ENCODE results near the gene LRSAM1. TPM values are rescaled to one million over a fixed set of nuclear protein-coding genes. Genes with fewer than 3 reads are reported as not detected.

The LRSAM1 gene
- total RNA-seq, 1 donor from 2014 or later = 20.6 TPM

- Mint-ChIP-seq H3K27ac (peak overlapping the region; percentile 98), H3K9me3 (no peaks in the 10 kb centered on the region), H3K27me3 (peaks cover 3% of the 10 kb centered on the region), H3K4me3 (peak overlapping the region; percentile 96), H3K4me1 (ENCODE audit: unreplicated experiment) (peaks cover 30% of the 10 kb centered on the region), H3K36me3 (peaks cover 68% of the 10 kb centered on the region)
- TF ChIP-seq, protein P1, sequence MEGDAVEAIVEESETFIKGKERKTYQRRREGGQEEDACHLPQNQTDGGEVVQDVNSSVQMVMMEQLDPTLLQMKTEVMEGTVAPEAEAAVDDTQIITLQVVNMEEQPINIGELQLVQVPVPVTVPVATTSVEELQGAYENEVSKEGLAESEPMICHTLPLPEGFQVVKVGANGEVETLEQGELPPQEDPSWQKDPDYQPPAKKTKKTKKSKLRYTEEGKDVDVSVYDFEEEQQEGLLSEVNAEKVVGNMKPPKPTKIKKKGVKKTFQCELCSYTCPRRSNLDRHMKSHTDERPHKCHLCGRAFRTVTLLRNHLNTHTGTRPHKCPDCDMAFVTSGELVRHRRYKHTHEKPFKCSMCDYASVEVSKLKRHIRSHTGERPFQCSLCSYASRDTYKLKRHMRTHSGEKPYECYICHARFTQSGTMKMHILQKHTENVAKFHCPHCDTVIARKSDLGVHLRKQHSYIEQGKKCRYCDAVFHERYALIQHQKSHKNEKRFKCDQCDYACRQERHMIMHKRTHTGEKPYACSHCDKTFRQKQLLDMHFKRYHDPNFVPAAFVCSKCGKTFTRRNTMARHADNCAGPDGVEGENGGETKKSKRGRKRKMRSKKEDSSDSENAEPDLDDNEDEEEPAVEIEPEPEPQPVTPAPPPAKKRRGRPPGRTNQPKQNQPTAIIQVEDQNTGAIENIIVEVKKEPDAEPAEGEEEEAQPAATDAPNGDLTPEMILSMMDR (conservative IDR thresholded peaks at IDR 0.05) = no peak
- no peak for DNase-seq (ENCODE audit: extremely low spot score, unreplicated experiment)
These were observed 3.1 kb upstream of the LRSAM1 start for GRCh38 chr9:127448112-127448805.

DNA sequence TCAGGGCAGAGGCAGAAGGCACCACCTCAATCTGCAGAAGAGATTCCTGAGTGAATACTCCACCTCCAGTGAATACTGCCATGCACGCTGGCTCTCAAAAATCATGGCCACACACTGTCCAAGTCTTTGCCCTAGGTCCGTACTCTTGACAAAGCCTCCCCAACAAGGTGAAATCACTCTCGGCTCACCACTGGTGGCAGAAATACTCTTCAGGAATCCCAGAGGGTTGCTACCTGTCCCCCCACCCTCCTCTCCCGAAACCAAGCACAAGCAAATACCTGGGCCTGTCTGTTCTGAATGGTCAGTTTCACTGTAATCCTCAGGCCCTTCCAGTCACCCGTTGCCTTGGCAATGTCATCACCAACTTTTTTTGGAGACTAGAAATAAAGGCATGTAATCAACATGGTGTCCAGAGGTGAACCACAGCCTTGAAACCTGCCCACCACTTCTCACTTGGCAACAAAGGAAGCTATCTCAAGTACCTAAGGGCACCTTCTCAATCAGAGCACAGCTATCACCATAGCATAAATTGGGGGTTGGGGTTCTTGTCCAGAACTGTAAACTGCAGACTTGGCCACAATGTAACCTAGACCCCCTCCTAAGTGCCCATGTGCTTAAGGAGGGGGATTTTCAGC lies 1.9 kb upstream of the LRSAM1 start:
- H3K4me1 Mint-ChIP-seq (ENCODE audit: unreplicated experiment) = peaks cover 30% of the 10 kb centered on the region
- H3K27ac Mint-ChIP-seq = peak overlapping the region; percentile 98
- H3K36me3 Mint-ChIP-seq = peaks cover 61% of the 10 kb centered on the region

GRCh38 chr9:127450243-127450760 lies 1.0 kb upstream of the LRSAM1 start:
- peaks cover 3% of the 10 kb centered on the region for H3K27me3 Mint-ChIP-seq
- H3K36me3 Mint-ChIP-seq = peaks cover 53% of the 10 kb centered on the region
- H3K4me3 Mint-ChIP-seq = peak overlapping the region; percentile 96
- H3K27ac Mint-ChIP-seq = peak overlapping the region; percentile 98
- TF ChIP-seq, protein P1 (conservative IDR thresholded peaks at IDR 0.05) = no peak
- DNase-seq (ENCODE audit: extremely low spot score, unreplicated experiment) = no peak
- H3K9me3 Mint-ChIP-seq = no peaks in the 10 kb centered on the region
- peaks cover 30% of the 10 kb centered on the region for H3K4me1 Mint-ChIP-seq (ENCODE audit: unreplicated experiment)

More for the DNA sequence above, 1.9 kb upstream of the LRSAM1 start:
- TF ChIP-seq, protein P1 (conservative IDR thresholded peaks at IDR 0.05) = no peak
- peak overlapping the region; percentile 96 for H3K4me3 Mint-ChIP-seq
- peaks cover 3% of the 10 kb centered on the region for H3K27me3 Mint-ChIP-seq
- DNase-seq (ENCODE audit: extremely low spot score, unreplicated experiment) = no peak
- H3K9me3 Mint-ChIP-seq = no peaks in the 10 kb centered on the region

- Mint-ChIP-seq H3K4me3 (peak overlapping the region; percentile 96), H3K36me3 (peaks cover 45% of the 10 kb centered on the region), H3K27ac (peak overlapping the region; percentile 98), H3K27me3 (peaks cover 3% of the 10 kb centered on the region), H3K9me3 (no peaks in the 10 kb centered on the region), H3K4me1 (ENCODE audit: unreplicated experiment) (peaks cover 30% of the 10 kb centered on the region)
- TF ChIP-seq, protein P1 (conservative IDR thresholded peaks at IDR 0.05) = no peak
- no peak for DNase-seq (ENCODE audit: extremely low spot score, unreplicated experiment)
These were observed 223 bp downstream of the LRSAM1 start for GRCh38 chr9:127451608-127451857.

GRCh38 chr9:127451858-127452656 lies 747 bp downstream of the LRSAM1 start:
- peak overlapping the region; percentile 98 for H3K27ac Mint-ChIP-seq
- H3K4me1 Mint-ChIP-seq (ENCODE audit: unreplicated experiment) = peaks cover 30% of the 10 kb centered on the region
- H3K36me3 Mint-ChIP-seq = peaks cover 41% of the 10 kb centered on the region
- H3K9me3 Mint-ChIP-seq = no peaks in the 10 kb centered on the region
- TF ChIP-seq, protein P1 (conservative IDR thresholded peaks at IDR 0.05) = no peak
- peak; percentile 71 for DNase-seq (ENCODE audit: extremely low spot score, unreplicated experiment)
- H3K27me3 Mint-ChIP-seq = peaks cover 3% of the 10 kb centered on the region
- H3K4me3 Mint-ChIP-seq = peak overlapping the region; percentile 96

Measured in type B pancreatic cell (in vitro differentiated cells).